CD4-positive, alpha-beta T cell (primary cell): ENCODE results near the gene CXCL16. TPM values are rescaled to one million over a fixed set of nuclear protein-coding genes. Genes with fewer than 3 reads are reported as not detected.

Experiments
- total RNA-seq, 174 experiments: library from RNA in 2 of 174; stranded (reverse) in 2 of 174; gene quantifications; one replicate each; pipeline ENCODE4 v1.2.3 and lab custom pipeline; 2021 to 2026

The CXCL16 gene
- total RNA-seq, 2 experiments from 2014 or later, result 24.8 to 25.8 TPM

Other genes starting within 250 kb of the CXCL16 start
- gene SPNS2, start 241.0 kb downstream of the CXCL16 start, total RNA-seq, result under 1 TPM; 0.33 to 0.53 TPM
- 10 to 100 TPM; 58.0 to 58.2 TPM for gene MYBBP1A, start 184.5 kb downstream of the CXCL16 start, total RNA-seq
- not detected for gene GGT6, start 179.4 kb downstream of the CXCL16 start, total RNA-seq
- gene SMTNL2, start 155.4 kb downstream of the CXCL16 start, total RNA-seq, result not detected
- under 1 TPM in 1 of 2 experiments, not detected in 1; 0.36 TPM for gene ALOX15, start 98.2 kb downstream of the CXCL16 start, total RNA-seq
- gene PELP1, start 35.8 kb downstream of the CXCL16 start, total RNA-seq, result 10 to 100 TPM; 34.1 to 37.2 TPM
- 100 to 1,000 TPM; 210 to 220 TPM for gene ARRB2, start 29.3 kb downstream of the CXCL16 start, total RNA-seq
- 1 to 10 TPM; 2.3 to 3.0 TPM for gene MED11, start 8.5 kb downstream of the CXCL16 start, total RNA-seq
- 1 to 10 TPM; 3.1 to 3.3 TPM for gene ZMYND15, start 95 bp downstream of the CXCL16 start, total RNA-seq
- gene TM4SF5, start 32.0 kb upstream of the CXCL16 start, total RNA-seq, result not detected
- not detected for gene VMO1, start 46.4 kb upstream of the CXCL16 start, total RNA-seq
- not detected for gene GLTPD2, start 49.0 kb upstream of the CXCL16 start, total RNA-seq
- 10 to 100 TPM; 44.3 to 52.7 TPM for gene PSMB6, start 56.2 kb upstream of the CXCL16 start, total RNA-seq
- 10 to 100 TPM; 10.2 to 10.7 TPM for gene PLD2, start 67.2 kb upstream of the CXCL16 start, total RNA-seq
- gene MINK1, start 93.4 kb upstream of the CXCL16 start, total RNA-seq, result 100 to 1,000 TPM; 163 to 171 TPM
- 10 to 100 TPM; 28.9 to 30.5 TPM for gene C17orf107, start 159.6 kb upstream of the CXCL16 start, total RNA-seq
- 1 to 10 TPM; 3.2 to 3.7 TPM for gene CHRNE, start 163.2 kb upstream of the CXCL16 start, total RNA-seq
- gene GP1BA, start 192.3 kb upstream of the CXCL16 start, total RNA-seq, result not detected
- gene SLC25A11, start 200.1 kb upstream of the CXCL16 start, total RNA-seq, result 10 to 100 TPM; 20.8 to 21.9 TPM
- gene RNF167, start 200.3 kb upstream of the CXCL16 start, total RNA-seq, result 10 to 100 TPM; 59.3 to 62.8 TPM
- 100 to 1,000 TPM; 349 to 362 TPM for gene PFN1, start 208.6 kb upstream of the CXCL16 start, total RNA-seq
- gene ENO3, start 211.2 kb upstream of the CXCL16 start, total RNA-seq, result 10 to 100 TPM; 17.2 to 20.5 TPM
- gene SPAG7, start 227.9 kb upstream of the CXCL16 start, total RNA-seq, result 10 to 100 TPM; 30.2 to 30.9 TPM
- 10 to 100 TPM; 41.6 to 51.3 TPM for gene CAMTA2, start 247.7 kb upstream of the CXCL16 start, total RNA-seq